AG04449 (cell line): ENCODE measurements around the gene CARS1.

ENCODE experiments used
- CTCF ChIA-PET: fragments of 350-600 bp; formaldehyde crosslinking; extraction: SDS; loops from one replicate; lab custom pipeline; 2021; ENCODE audit warnings: antibody characterized with exemption; lab: Yijun Ruan, JAX
- POLR2A ChIA-PET: fragments of 400-600, 350-600 bp; formaldehyde crosslinking; extraction: SDS; loops from one replicate; lab custom pipeline; 2020; ENCODE audit warnings: antibody characterized with exemption, inconsistent platforms; lab: Yijun Ruan, JAX
- DNase-seq: peaks from one replicate; pipeline ENCODE4 v3.0.0-alpha.2; 2010; ENCODE audit warnings: low read depth, low spot score
- H3K4me3 ChIP-seq: 2 replicates; pipeline ENCODE4 v1.5.1; 2011; ENCODE audit warnings: low read depth, mild to moderate bottlenecking, control low read depth, low read length
- TF ChIP-seq, protein P1 (sequence below): IDR thresholded peaks from one replicate; pipeline ENCODE4 v1.5.1; 2011; ENCODE audit warnings: mild to moderate bottlenecking, moderate library complexity, low read length, control low read depth, inconsistent platforms; ENCODE audit not compliant: insufficient read depth; ENCODE audit errors: missing control alignments

Gene CARS1

DNA sequence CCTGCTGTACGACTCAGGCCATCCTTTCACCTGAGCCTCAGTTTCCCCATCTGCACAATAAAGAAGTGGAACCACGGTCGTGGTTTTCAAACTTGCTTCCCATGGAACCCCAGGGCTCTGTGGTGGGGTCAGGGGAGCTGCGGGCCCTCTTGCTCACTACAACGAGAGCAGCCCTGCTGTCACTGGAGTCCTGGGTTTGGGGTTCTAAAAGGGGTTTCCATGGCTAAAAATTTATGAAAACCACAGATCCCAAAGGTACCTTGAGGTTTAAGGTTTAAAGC, 45.4 kb upstream of the CARS1 start:
- ChIA-PET CTCF (interaction anchor here (0.7 to 4.4 kb wide), 2 partner anchors 9 to 11 kb away, joined by 3 to 32 read pairs; no protein-coding TSS in a partner anchor), POLR2A (interaction anchor here (0.9 kb wide), 1 partner anchor 11 kb away, joined by 3 read pairs; no protein-coding TSS in a partner anchor)
- DNase-seq = no peak
- H3K4me3 ChIP-seq = no peak overlapping the region
- TF ChIP-seq, protein P1, sequence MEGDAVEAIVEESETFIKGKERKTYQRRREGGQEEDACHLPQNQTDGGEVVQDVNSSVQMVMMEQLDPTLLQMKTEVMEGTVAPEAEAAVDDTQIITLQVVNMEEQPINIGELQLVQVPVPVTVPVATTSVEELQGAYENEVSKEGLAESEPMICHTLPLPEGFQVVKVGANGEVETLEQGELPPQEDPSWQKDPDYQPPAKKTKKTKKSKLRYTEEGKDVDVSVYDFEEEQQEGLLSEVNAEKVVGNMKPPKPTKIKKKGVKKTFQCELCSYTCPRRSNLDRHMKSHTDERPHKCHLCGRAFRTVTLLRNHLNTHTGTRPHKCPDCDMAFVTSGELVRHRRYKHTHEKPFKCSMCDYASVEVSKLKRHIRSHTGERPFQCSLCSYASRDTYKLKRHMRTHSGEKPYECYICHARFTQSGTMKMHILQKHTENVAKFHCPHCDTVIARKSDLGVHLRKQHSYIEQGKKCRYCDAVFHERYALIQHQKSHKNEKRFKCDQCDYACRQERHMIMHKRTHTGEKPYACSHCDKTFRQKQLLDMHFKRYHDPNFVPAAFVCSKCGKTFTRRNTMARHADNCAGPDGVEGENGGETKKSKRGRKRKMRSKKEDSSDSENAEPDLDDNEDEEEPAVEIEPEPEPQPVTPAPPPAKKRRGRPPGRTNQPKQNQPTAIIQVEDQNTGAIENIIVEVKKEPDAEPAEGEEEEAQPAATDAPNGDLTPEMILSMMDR = no peak

DNA sequence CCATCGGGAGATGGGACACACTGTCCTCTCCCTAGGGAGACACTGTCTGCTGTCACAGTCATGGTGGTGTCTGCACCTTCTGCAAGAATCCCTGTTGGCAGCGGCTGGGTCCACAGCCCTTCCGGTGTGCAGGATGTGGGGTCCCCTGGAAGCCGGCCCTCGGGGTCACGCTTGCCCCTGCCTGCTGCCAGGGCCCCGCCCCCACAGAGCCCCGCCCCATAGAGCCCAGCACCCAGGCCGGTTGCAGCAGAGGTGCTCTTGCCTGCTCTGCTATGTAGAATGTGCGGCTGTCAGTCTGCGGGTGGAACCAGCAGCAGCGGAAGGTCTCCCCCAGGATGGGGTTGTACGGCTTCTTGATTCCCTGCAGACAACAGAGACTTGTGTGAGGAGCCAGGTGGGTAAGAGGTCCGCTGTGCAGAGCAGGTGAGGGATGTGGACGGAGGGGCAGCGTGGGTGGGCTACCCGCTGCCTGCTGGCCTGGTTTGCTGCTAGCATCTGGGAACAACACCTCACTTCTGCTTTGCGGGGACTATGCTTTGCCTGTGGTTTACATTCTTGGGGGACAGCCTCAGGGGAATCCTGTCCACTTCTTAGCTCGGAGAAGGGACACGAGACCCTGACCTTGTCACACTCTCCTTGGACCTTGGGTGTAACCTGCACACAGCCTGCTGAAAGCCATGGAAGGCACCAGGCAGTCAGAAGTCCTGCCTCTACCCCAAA, 44.9 kb upstream of the CARS1 start:
- DNase-seq = no peak
- ChIA-PET POLR2A (interaction anchor here (0.9 kb wide), 1 partner anchor 10 kb away, joined by 3 read pairs; no protein-coding TSS in a partner anchor), CTCF (interaction anchor here (0.9 to 4.4 kb wide), 2 partner anchors 10 kb away, joined by 3 to 32 read pairs; no protein-coding TSS in a partner anchor)
- H3K4me3 ChIP-seq = no peak overlapping the region
- TF ChIP-seq, protein P1 = no peak

DNA sequence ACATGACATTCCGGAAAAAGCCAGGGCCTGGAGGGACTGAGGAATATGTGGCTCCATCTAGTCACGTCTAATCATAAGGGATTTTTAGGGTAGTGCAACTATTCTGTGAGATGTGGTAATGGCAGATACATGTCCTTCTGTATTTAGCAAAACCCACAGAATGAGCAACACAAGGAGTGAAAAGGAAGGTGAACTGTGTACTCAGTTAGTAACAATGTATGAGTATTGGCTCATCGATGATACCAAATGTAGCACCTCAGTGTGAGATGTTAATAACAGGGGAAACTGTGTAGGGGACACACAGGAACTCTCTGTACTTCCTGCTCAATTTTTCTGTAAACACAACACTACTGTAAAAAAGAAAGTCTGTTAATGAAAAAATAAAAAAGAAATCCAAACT, 42.0 kb upstream of the CARS1 start:
- no peak overlapping the region for H3K4me3 ChIP-seq
- CTCF ChIA-PET = interaction anchor here (1.7 kb wide), 1 partner anchor 10 kb away, joined by 5 read pairs; no protein-coding TSS in a partner anchor
- TF ChIP-seq, protein P1 = no peak
- DNase-seq = no peak
- POLR2A ChIA-PET = no interaction called here

DNA sequence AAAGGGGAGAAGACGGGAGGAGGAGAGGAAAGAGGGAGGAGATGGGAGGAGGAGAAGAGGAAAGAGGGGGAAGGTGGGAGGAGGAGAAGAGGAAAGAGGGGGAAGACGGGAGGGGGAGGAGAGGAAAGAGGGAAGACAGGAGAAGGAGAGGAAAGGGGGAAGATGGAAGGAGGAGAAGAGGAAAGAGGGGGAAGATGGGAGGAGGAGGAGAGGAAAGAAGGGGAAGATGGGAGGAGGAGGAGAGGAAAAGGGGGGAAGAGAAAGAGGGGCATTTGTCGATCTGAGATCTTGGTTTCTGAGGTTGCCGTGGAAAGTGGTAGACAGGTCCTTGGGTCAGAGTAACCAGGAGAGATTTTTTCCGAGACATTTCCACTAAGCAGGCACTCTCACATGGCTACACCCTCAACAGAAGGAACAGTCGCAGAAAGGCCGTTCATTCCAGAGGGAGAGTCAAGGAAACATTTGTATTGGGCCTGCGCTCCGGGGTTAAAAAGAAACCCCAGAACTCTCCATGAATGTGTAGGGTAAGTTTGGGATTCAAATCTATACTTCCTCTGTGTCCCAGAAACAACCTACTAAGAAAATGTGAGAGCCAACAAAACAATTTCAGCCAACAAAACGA, 39.8 kb upstream of the CARS1 start:
- ChIA-PET CTCF (no interaction called here), POLR2A (no interaction called here)
- no peak for DNase-seq
- H3K4me3 ChIP-seq = no peak overlapping the region
- TF ChIP-seq, protein P1 = no peak

DNA sequence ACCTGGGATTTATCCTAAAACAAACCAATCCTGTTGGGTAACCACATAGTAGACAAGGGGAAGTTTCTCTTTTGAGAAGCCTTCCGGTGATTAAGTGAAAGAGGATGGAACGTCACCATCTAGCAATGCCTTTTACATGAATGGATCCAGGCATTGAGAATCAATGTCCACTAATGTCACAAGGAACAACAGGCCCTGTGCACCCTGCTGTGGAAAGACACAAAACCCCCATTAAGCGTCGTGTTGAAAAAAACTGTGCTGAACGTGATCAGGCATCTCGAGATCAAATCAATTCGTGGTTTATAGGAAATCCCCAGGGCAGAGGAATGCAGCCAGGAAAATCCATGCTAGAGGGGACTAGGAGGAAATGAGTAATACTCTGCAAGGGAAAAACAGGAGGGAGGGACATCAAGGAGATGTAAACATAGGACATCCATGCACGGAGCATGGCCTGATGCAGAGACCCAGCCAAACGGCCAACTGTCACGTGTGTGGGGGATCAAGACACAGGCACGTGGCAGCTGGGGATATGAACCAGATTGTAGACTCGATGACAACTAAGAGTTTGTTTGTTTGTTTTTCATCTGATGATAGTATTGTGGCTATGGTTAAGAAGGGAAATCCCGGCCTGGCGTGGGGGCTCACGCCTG, 38.6 kb upstream of the CARS1 start:
- DNase-seq = no peak
- no peak overlapping the region for H3K4me3 ChIP-seq
- CTCF ChIA-PET = interaction anchor here (2.0 to 8.5 kb wide), 2 partner anchors 11 to 58 kb away, joined by 14 to 157 read pairs; no protein-coding TSS in a partner anchor
- POLR2A ChIA-PET = no interaction called here
- TF ChIP-seq, protein P1 = no peak

DNA sequence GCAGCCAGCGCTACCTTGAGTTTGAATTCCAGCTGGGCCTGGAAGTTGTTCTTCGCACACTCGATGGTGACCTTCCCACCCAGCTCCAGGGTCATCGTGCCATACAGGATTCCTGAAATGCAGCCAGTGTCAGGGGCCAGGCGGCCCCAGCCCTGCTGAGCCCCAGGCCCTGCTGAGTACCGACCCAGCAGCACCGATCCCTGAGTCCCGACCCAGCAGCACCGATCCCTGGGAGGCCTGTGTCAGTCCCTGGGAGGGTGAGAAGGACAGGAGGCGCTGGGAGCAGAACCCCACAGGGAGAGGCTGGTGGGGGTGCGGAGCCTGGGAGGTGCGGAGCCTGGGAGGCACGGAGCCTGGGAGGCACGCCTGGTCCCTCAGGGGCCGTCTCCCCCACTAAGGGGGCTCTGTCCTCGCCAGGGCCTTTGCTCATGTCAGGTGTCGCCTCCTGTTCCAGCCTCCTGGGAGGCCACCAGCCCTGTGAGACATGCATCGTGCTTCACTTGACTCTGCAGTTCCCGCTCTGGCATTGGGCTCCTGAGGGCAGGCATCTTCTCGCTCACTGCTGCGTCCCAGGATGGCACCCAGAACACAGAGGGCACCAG, 37.1 kb upstream of the CARS1 start:
- TF ChIP-seq, protein P1 = no peak
- POLR2A ChIA-PET = no interaction called here
- CTCF ChIA-PET = interaction anchor here (0.9 to 8.5 kb wide), 6 partner anchors 9 to 314 kb away, joined by 3 to 157 read pairs (median 5); no protein-coding TSS in a partner anchor
- no peak for DNase-seq
- H3K4me3 ChIP-seq = no peak overlapping the region
